ENCODE measurements around the gene TOGARAM2. TPM values are rescaled to one million over a fixed set of nuclear protein-coding genes. Genes with fewer than 3 reads are reported as not detected.

Gene TOGARAM2
- polyA plus RNA-seq, 1 experiment: 0.30 TPM

DNA sequence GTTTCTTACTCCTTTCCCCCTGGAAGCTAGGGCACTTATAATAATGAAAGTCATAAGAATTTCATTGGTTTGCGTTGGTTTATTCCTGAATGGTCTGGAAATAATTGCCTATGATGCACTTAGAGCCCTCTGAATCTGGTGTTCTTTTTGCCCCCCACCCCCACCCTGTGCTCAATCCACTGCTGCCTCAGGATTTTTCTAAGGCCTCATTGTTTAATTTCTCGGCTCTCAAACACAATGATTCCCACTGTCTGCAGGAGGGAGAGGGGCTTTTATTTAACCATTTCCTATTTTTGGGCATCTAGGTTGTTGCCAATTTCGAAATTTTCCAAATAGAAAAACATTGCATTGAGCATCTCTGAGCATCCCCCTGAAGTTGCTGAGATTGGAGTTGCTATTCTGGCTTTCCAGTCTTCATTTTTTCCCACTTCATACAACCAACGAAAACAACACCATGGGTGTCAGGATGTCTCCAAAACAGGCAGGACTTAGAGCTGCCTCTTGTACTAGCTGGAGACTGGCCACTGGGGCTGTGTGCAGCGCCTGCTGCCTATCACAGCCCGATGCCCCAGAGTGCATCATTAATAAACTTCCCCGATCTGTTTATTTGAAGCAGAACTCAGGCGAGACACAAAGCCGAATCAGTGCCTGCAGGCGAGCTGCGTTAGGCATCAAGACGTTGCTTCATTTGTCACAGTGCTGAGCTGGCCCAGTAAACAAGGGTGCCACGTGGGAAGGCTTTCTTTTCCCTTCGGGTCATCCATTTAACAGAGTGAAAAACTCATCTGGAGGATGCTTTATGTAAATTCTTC is 95.0 kb downstream of the TOGARAM2 start:
- ChIA-PET CTCF (interaction anchor here (0.5 to 1.6 kb wide), 5 partner anchors 8 to 509 kb away, joined by 3 to 6 read pairs (median 3); no protein-coding TSS in a partner anchor), POLR2A (no interaction called here)
- TF ChIP-seq, protein P1, sequence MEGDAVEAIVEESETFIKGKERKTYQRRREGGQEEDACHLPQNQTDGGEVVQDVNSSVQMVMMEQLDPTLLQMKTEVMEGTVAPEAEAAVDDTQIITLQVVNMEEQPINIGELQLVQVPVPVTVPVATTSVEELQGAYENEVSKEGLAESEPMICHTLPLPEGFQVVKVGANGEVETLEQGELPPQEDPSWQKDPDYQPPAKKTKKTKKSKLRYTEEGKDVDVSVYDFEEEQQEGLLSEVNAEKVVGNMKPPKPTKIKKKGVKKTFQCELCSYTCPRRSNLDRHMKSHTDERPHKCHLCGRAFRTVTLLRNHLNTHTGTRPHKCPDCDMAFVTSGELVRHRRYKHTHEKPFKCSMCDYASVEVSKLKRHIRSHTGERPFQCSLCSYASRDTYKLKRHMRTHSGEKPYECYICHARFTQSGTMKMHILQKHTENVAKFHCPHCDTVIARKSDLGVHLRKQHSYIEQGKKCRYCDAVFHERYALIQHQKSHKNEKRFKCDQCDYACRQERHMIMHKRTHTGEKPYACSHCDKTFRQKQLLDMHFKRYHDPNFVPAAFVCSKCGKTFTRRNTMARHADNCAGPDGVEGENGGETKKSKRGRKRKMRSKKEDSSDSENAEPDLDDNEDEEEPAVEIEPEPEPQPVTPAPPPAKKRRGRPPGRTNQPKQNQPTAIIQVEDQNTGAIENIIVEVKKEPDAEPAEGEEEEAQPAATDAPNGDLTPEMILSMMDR (IDR thresholded peaks at IDR 0.05; ENCODE audit: low read depth, low read length): peak; percentile 31
- no peak for DNase-seq (ENCODE audit: low read depth, low spot score)
- no peak overlapping the region for H3K27ac ChIP-seq (ENCODE audit: low read depth, low read length)
- no peak overlapping the region for H3K4me3 ChIP-seq (ENCODE audit: low read depth, low read length)
- peaks cover 2% of the 10 kb centered on the region for H3K27me3 ChIP-seq (ENCODE audit: control insufficient read depth, insufficient read depth, low read length)
- peaks cover 15% of the 10 kb centered on the region for H3K9me3 ChIP-seq (ENCODE audit: control insufficient read depth, insufficient read depth, low read length)

DNA sequence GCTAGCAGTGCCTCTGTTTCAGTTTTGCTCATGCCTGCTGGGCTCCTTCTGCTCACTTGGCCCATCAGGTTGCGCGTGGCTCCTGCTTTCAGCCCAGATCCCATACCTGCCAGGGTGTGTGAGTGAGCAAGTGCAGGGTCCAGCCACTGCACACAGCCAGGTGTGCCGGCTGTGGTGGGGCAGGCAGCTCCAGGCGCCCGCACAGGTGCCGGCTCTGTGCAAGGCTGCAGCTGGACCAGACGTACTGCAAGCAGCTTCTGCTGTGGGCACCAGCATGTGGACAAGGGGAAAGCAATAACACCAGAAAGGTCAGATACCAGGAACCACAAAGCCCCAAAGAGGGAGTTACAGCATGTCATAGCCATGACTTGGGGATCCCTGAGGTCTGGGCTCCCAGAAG is 98.8 kb downstream of the TOGARAM2 start:
- TF ChIP-seq, protein P1 (IDR thresholded peaks at IDR 0.05; ENCODE audit: low read depth, low read length): no peak

DNA sequence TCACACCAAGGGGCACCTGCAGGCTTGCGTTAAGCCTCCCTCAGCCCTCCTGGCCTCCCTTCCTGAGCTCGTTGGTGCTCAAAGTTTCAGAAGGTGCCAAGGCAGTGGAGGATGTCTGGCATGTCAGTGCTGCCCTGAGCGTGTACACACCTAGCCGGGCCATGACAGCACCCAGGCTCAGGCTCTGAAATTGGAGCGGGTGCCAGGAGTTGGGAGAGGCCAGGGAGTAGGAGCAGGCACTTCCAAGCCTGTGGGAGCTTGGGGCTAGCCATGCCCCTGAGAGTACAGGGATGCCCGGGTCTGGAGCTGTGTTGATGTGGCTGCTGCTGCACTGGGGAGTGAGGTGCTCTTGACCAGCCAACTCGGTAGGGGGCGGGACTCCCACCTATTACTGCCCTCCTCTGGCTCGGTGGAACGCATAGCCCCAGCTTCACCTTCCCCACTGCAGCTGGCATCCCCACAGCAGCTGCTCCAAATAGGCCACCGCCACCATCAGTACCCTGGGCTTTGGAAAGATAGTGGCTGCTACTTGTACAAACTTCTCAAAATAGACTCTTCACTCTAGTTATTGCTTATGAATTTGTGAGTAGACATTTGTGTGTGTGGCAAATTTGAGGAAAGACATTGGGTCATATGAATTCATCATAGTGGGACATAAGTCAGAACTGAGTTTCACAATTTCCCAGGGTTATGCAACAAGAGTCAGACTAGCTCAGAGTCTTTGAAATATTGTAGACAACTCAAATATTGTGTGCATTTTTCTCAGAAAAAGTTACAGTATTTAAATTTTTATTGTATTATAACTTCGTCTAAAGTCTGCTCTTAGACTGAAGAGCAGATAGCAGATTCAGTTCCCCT is 100.0 kb downstream of the TOGARAM2 start:
- ChIA-PET CTCF (no interaction called here), POLR2A (no interaction called here)
- TF ChIP-seq, protein P1 (IDR thresholded peaks at IDR 0.05; ENCODE audit: low read depth, low read length): no peak
- Histone ChIP-seq H3K9me3 (ENCODE audit: control insufficient read depth, insufficient read depth, low read length) (peaks cover 16% of the 10 kb centered on the region), H3K27ac (ENCODE audit: low read depth, low read length) (no peak overlapping the region), H3K4me3 (ENCODE audit: low read depth, low read length) (no peak overlapping the region), H3K27me3 (ENCODE audit: control insufficient read depth, insufficient read depth, low read length) (no peaks in the 10 kb centered on the region)
- DNase-seq (ENCODE audit: low read depth, low spot score): no peak

More for the DNA sequence above, 98.8 kb downstream of the TOGARAM2 start:
- no peaks in the 10 kb centered on the region for H3K27me3 ChIP-seq (ENCODE audit: control insufficient read depth, insufficient read depth, low read length)
- no peak for DNase-seq (ENCODE audit: low read depth, low spot score)
- ChIA-PET CTCF (no interaction called here), POLR2A (no interaction called here)
- peaks cover 16% of the 10 kb centered on the region for H3K9me3 ChIP-seq (ENCODE audit: control insufficient read depth, insufficient read depth, low read length)
- no peak overlapping the region for H3K27ac ChIP-seq (ENCODE audit: low read depth, low read length)
- H3K4me3 ChIP-seq (ENCODE audit: low read depth, low read length): no peak overlapping the region

DNA sequence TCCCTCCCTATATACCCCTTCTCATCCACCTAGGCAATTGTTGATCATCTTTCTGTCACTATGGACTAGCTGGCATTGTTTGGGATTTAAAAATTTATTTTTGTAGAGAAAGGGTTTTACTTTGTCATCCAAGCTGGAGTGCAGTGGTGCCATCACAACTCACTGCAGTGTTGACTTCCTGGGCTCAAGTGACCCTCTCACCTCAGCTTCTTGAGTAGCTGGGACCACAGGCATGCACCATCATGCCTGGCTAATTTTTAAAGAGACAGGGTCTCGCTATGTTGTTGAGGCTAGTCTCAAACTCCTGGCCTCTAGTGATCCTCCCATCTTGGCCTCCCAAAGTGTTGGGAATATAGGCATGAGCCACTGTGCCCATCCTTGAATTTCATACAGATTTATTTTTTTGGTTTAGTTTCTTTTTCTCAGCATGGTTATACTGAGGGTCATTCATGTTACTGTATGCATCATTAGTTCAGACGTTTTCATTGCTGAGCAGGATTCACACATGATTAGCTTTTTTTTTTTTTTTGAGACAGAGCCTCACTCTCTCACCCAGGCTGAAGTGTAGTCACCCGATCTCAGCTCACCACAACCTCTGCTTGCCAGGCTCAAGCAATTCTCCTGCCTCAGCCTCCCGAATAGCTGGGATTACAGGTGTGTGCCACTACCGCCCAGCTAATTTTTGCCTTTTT is 101.9 kb downstream of the TOGARAM2 start:
- no peak overlapping the region for H3K27ac ChIP-seq (ENCODE audit: low read depth, low read length)
- TF ChIP-seq, protein P1 (IDR thresholded peaks at IDR 0.05; ENCODE audit: low read depth, low read length): no peak
- H3K9me3 ChIP-seq (ENCODE audit: control insufficient read depth, insufficient read depth, low read length): peaks cover 16% of the 10 kb centered on the region
- ChIA-PET POLR2A (no interaction called here), CTCF (no interaction called here)
- H3K4me3 ChIP-seq (ENCODE audit: low read depth, low read length): no peak overlapping the region
- DNase-seq (ENCODE audit: low read depth, low spot score): no peak
- H3K27me3 ChIP-seq (ENCODE audit: control insufficient read depth, insufficient read depth, low read length): no peaks in the 10 kb centered on the region
